ENCODE results near the gene FEM1C. TPM values are rescaled to one million over a fixed set of nuclear protein-coding genes. Genes with fewer than 3 reads are reported as not detected.

Gene FEM1C
- 13.5 and 13.7 TPM in 2 replicates for total RNA-seq

GRCh38 chr5:115544436-115545350 lies at the start of gene FEM1C:
TSS of gene FEM1C (minus strand) at chr5:115544775. CDS start at chr5:115543493, 1,282 bp downstream.
- intact Hi-C loops (cut with micrococcal nuclease): loop anchor here (1.0 to 5.0 kb wide), 9 partner anchors 14 to 540 kb away; partner anchors contain the start of genes AP3S1, ATG12, CCDC112 and COMMD10

GRCh38 chr5:115589043-115589442 lies 44.5 kb upstream of the FEM1C start:
- intact Hi-C loops (cut with micrococcal nuclease): loop anchor here (5.0 kb wide), 1 partner anchor 47 kb away; the partner anchor contains the start of gene FEM1C

GRCh38 chr5:115588640-115589039 lies 44.1 kb upstream of the FEM1C start:
- intact Hi-C loops (cut with micrococcal nuclease): loop anchor here (5.0 kb wide), 1 partner anchor 46 kb away; the partner anchor contains the start of gene FEM1C

- intact Hi-C loops (cut with micrococcal nuclease): loop anchor here (1.0 to 5.0 kb wide), 2 partner anchors 44 to 276 kb away; partner anchors contain the start of gene FEM1C
Measured at GRCh38 chr5:115586525-115587146, 42.1 kb upstream of the FEM1C start.

- intact Hi-C loops (cut with micrococcal nuclease): loop anchor here (5.0 kb wide), 1 partner anchor 43 kb away; the partner anchor contains the start of gene FEM1C
Measured at GRCh38 chr5:115585265-115585664, 40.7 kb upstream of the FEM1C start.

GRCh38 chr5:115584501-115584900 lies 39.9 kb upstream of the FEM1C start:
- intact Hi-C loops (cut with micrococcal nuclease): no loop called here

GRCh38 chr5:115583474-115583873 lies 38.9 kb upstream of the FEM1C start:
- intact Hi-C loops (cut with micrococcal nuclease): no loop called here

- intact Hi-C loops (cut with micrococcal nuclease): no loop called here
Measured at GRCh38 chr5:115580941-115581340, 36.4 kb upstream of the FEM1C start.

GRCh38 chr5:115579747-115580173 lies 35.2 kb upstream of the FEM1C start:
- intact Hi-C loops (cut with micrococcal nuclease): no loop called here

GRCh38 chr5:115579216-115579615 lies 34.6 kb upstream of the FEM1C start:
- intact Hi-C loops (cut with micrococcal nuclease): no loop called here

- intact Hi-C loops (cut with micrococcal nuclease): no loop called here
Measured at GRCh38 chr5:115578657-115579056, 34.1 kb upstream of the FEM1C start.

- intact Hi-C loops (cut with micrococcal nuclease): no loop called here
Measured at GRCh38 chr5:115577741-115578140, 33.2 kb upstream of the FEM1C start.

GRCh38 chr5:115577329-115577728 lies 32.8 kb upstream of the FEM1C start:
- intact Hi-C loops (cut with micrococcal nuclease): no loop called here

GRCh38 chr5:115575167-115576070 lies 30.8 kb upstream of the FEM1C start:
- intact Hi-C loops (cut with micrococcal nuclease): loop anchor here (2.0 kb wide), 1 partner anchor 477 kb away; no protein-coding TSS in a partner anchor

GRCh38 chr5:115573133-115573532 lies 28.6 kb upstream of the FEM1C start:
- intact Hi-C loops (cut with micrococcal nuclease): loop anchor here (5.0 kb wide), 1 partner anchor 181 kb away; no protein-coding TSS in a partner anchor

- intact Hi-C loops (cut with micrococcal nuclease): loop anchor here (5.0 kb wide), 1 partner anchor 179 kb away; no protein-coding TSS in a partner anchor
Measured at GRCh38 chr5:115571441-115571878, 26.9 kb upstream of the FEM1C start.

GRCh38 chr5:115568668-115569067 lies 24.1 kb upstream of the FEM1C start:
- intact Hi-C loops (cut with micrococcal nuclease): no loop called here

GRCh38 chr5:115565233-115565632 lies 20.7 kb upstream of the FEM1C start:
- intact Hi-C loops (cut with micrococcal nuclease): no loop called here

- intact Hi-C loops (cut with micrococcal nuclease): no loop called here
Measured at GRCh38 chr5:115561176-115561575, 16.6 kb upstream of the FEM1C start.

- intact Hi-C loops (cut with micrococcal nuclease): no loop called here
Measured at GRCh38 chr5:115559524-115559923, 14.9 kb upstream of the FEM1C start.

All from T-helper 2 cell treated with Interferon-gamma antibody and Interleukin-4, amounts not matched to agents 100 ng/mL and 5 ng/mL, for 36 hours (primary cell).